SJCRH30 (cell line): ENCODE results near the gene KIAA0586. TPM values are rescaled to one million over a fixed set of nuclear protein-coding genes. Genes with fewer than 3 reads are reported as not detected.
A peak's percentile ranks its signal among the peaks of the same experiment; 100 is the strongest.
"Not testable (repeated sequence)": the region's sequence is repeated elsewhere in the genome, so short reads cannot be mapped to it uniquely, and the experiment has no call there.

Experiments
- DNase-seq, 2 experiments: peaks; one replicate each; pipeline ENCODE4 v3.0.0-alpha.2; 2015 to 2020
- H3K27ac ChIP-seq: fragments of 250-450 bp; sonication (Bioruptor Pico); 2 replicates; pipeline ENCODE4 v1.5.1; 2020; ENCODE audit warnings: mild to moderate bottlenecking, moderate library complexity
- H3K27me3 ChIP-seq: fragments of 250-450 bp; sonication (Bioruptor Pico); 2 replicates; pipeline ENCODE4 v1.5.1; 2020; ENCODE audit warnings: mild to moderate bottlenecking, moderate library complexity
- H3K36me3 ChIP-seq: fragments of 250-450 bp; sonication (Bioruptor Pico); 2 replicates; pipeline ENCODE4 v1.5.1; 2020; ENCODE audit warnings: mild to moderate bottlenecking, moderate library complexity
- H3K4me1 ChIP-seq: fragments of 250-450 bp; sonication (Bioruptor Pico); 2 replicates; pipeline ENCODE4 v1.5.1; 2020; ENCODE audit warnings: mild to moderate bottlenecking, moderate library complexity
- H3K4me3 ChIP-seq: fragments of 250-450 bp; sonication (Bioruptor Pico); 2 replicates; pipeline ENCODE4 v1.5.1; 2020; ENCODE audit warnings: mild to moderate bottlenecking, moderate library complexity
- H3K9me3 ChIP-seq: fragments of 250-450 bp; sonication (Bioruptor Pico); replicated peaks from 2 replicates; pipeline ENCODE4 v1.5.1; 2020; ENCODE audit warnings: mild to moderate bottlenecking, moderate library complexity
- total RNA-seq: library from RNA; depleted of rRNA; stranded (reverse); fragments of >200 nt; shearing (Covaris generic); gene quantifications from 2 replicates; pipeline ENCODE4 v1.2.3, GENCODE V29; 2014; rRNA removed

Gene KIAA0586
- total RNA-seq, result 28.5 and 34.4 TPM in 2 replicates

GRCh38 chr14:58427281-58428117, at the start of gene KIAA0586, which contains the start of gene TIMM9:
TSS of gene KIAA0586 (plus strand) at chr14:58427719. CDS start at chr14:58428265, 546 bp downstream.
TSS of gene TIMM9 (minus strand) at chr14:58427531. CDS start at chr14:58411945, 15,586 bp downstream.
- peak; percentile 97 to 99 for DNase-seq
- H3K27me3 ChIP-seq, result no peaks in the 10 kb centered on the region
- peaks cover 5% of the 10 kb centered on the region for H3K36me3 ChIP-seq
- no peaks in the 10 kb centered on the region for H3K9me3 ChIP-seq
- H3K27ac ChIP-seq, result peak within 1 kb of the TSS; percentile 94
- H3K4me1 ChIP-seq, result no peaks in the 10 kb centered on the region; the same call in 1 of the 2 replicates
- H3K4me3 ChIP-seq, result peak within 1 kb of the TSS; percentile 83

GRCh38 chr14:58390830-58391229, 36.7 kb upstream of the KIAA0586 start:
- H3K27me3 ChIP-seq, result no peaks in the 10 kb centered on the region
- no peak overlapping the region for H3K27ac ChIP-seq

DNA sequence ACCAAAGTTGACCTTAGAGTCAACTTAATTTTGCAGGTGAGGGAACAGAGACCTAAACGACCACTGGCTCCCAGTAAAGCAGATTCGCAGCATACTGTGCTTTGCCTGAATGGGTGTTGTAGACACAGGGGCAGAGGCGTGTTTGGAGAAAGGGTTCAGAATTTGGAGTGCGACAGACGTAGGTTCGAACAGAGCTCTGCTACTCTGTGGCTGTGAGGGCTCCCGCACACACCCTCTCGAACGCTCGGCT, 32.0 kb upstream of the KIAA0586 start:
- Histone ChIP-seq H3K9me3 (no peaks in the 10 kb centered on the region), H3K4me3 (peak overlapping the region; percentile 49), H3K27me3 (no peaks in the 10 kb centered on the region), H3K4me1 (no peaks in the 10 kb centered on the region), H3K27ac (no peak overlapping the region), H3K36me3 (no peaks in the 10 kb centered on the region)
- DNase-seq, result no peak

More at GRCh38 chr14:58390830-58391229, 36.7 kb upstream of the KIAA0586 start:
- Histone ChIP-seq H3K36me3 (no peaks in the 10 kb centered on the region), H3K9me3 (no peaks in the 10 kb centered on the region), H3K4me3 (no peak overlapping the region), H3K4me1 (no peaks in the 10 kb centered on the region)
- no peak for DNase-seq

DNA sequence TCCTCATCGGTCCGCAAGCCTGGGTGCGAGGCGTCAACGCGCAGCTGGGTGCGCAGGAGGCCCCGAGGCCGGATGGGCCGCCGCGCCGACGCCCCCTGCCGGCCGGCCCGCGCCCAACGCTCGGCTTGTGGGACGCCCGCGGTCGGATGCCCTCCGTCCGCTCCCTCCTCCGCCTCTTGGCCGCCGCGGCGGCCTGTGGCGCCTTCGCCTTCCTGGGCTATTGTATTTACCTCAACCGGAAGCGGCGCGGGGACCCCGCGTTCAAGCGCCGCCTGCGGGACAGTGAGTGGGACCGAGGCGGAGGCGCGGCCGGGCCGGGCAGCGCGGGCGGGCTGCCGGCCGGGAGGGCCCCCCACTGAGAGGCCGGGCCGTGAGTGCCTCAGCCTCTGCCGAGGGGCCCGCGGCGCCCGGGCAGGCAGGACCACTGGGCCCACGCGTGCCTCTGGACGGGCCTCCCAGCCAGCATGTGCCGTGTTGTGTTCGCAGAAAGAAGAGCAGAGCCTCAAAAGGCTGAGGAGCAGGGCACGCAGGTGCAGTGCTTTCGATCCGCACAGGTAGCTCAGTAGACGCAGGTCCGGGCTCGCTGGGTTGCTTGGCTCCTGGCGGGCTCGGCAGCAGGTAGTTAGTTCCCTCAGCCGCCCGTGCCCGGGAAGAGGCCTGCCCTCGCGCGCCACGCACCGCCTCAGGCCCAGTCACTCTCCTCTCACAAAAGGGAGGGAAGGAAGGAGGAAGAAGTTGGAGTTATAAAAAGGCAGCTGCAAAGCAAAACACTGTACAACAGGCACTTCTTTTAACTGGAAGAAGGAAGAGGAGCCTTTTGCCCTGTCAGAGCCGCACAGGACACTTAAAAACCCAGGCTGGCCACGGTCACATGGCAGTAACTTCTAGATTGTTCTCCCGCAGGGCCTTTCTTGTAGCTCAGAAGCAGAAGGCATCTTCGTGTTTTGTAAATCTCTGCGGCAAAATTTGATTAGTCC, 31.4 kb upstream of the KIAA0586 start, which contains the start of gene TOMM20L:
Gene TOMM20L (plus strand): TSS at position 119 of the 977 bp plus-strand sequence. CDS start 28 bp downstream, at position 147.
- H3K36me3 ChIP-seq, result no peaks in the 10 kb centered on the region
- DNase-seq, result peak; percentile 41 to 58
- no peak within 1 kb of the TSS for H3K27ac ChIP-seq
- peak within 1 kb of the TSS; percentile 49 for H3K4me3 ChIP-seq
- H3K27me3 ChIP-seq, result no peaks in the 10 kb centered on the region
- no peaks in the 10 kb centered on the region for H3K9me3 ChIP-seq
- H3K4me1 ChIP-seq, result no peaks in the 10 kb centered on the region

DNA sequence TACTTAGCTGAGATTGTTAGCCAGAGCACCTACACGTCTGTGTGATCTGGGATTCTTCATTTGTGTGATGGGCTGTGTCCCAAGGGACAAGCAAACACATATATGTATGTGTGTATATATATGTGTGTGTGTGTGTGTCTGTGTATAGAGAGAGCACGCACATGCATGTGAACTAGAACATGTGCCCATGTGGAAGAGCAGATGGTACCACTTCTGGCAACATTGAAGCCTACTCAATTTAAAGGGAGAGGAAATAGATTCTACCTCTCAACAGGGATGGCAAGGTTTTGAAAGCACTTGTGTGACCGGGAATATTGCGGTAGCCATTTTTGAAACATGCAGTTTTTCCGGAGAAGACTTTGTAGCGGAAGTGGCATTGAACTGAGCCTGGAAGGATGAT, 30.4 kb upstream of the KIAA0586 start:
- H3K4me1 ChIP-seq, result no peaks in the 10 kb centered on the region
- no peaks in the 10 kb centered on the region for H3K9me3 ChIP-seq
- H3K4me3 ChIP-seq, result no peak overlapping the region
- H3K27me3 ChIP-seq, result no peaks in the 10 kb centered on the region
- no peaks in the 10 kb centered on the region for H3K36me3 ChIP-seq
- H3K27ac ChIP-seq, result no peak overlapping the region
- DNase-seq, result no peak

- Histone ChIP-seq H3K4me3 (no peak overlapping the region), H3K27ac (no peak overlapping the region), H3K27me3 (no peaks in the 10 kb centered on the region), H3K36me3 (no peaks in the 10 kb centered on the region), H3K9me3 (no peaks in the 10 kb centered on the region), H3K4me1 (no peaks in the 10 kb centered on the region)
- DNase-seq, result no peak
Observed at GRCh38 chr14:58398495-58398894, 29.0 kb upstream of the KIAA0586 start.

- Histone ChIP-seq H3K9me3 (no peaks in the 10 kb centered on the region), H3K36me3 (no peaks in the 10 kb centered on the region), H3K27ac (no peak overlapping the region), H3K27me3 (no peaks in the 10 kb centered on the region), H3K4me3 (no peak overlapping the region), H3K4me1 (no peaks in the 10 kb centered on the region)
- DNase-seq, result no peak
Observed at GRCh38 chr14:58398895-58399294, 28.6 kb upstream of the KIAA0586 start.

- H3K4me3 ChIP-seq, result no peak overlapping the region
- DNase-seq, result no peak
Observed at GRCh38 chr14:58401587-58401986, 25.9 kb upstream of the KIAA0586 start.

GRCh38 chr14:58408681-58409215, 18.8 kb upstream of the KIAA0586 start:
- H3K27me3 ChIP-seq, result no peaks in the 10 kb centered on the region
- peaks cover 34% of the 10 kb centered on the region for H3K36me3 ChIP-seq
- H3K9me3 ChIP-seq, result no peaks in the 10 kb centered on the region
- H3K4me1 ChIP-seq, result no peaks in the 10 kb centered on the region
- no peak overlapping the region for H3K27ac ChIP-seq
- no peak for DNase-seq
- no peak overlapping the region for H3K4me3 ChIP-seq

More at GRCh38 chr14:58401587-58401986, 25.9 kb upstream of the KIAA0586 start:
- H3K27ac ChIP-seq, result no peak overlapping the region
- H3K4me1 ChIP-seq, result no peaks in the 10 kb centered on the region
- no peaks in the 10 kb centered on the region for H3K9me3 ChIP-seq
- no peaks in the 10 kb centered on the region for H3K36me3 ChIP-seq
- no peaks in the 10 kb centered on the region for H3K27me3 ChIP-seq

DNA sequence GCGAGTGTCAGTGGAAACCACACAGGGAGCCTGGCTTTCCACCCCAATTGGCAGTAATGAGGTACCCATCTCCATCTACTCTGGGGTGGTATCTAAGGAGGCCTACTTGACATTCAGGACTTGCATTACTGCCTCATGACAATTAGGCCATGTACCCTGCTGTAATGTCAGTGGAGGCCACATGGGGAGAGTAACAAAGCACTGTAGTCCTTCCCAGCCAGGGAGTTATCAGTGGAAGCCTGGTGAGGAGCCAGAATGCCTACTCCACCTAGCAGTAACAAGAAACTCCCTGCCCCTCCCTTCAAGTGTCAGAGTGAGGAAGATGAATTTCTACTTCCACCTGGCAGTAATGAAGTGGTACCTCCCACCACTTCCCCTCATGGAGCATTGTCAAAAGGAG, 12.7 kb upstream of the KIAA0586 start:
- no peaks in the 10 kb centered on the region for H3K9me3 ChIP-seq
- no peak overlapping the region for H3K4me3 ChIP-seq
- H3K36me3 ChIP-seq, result peaks cover 59% of the 10 kb centered on the region
- H3K27me3 ChIP-seq, result no peaks in the 10 kb centered on the region
- DNase-seq, result no peak
- H3K27ac ChIP-seq, result no peak overlapping the region
- H3K4me1 ChIP-seq, result no peaks in the 10 kb centered on the region

- Histone ChIP-seq H3K4me3 (no peak overlapping the region), H3K4me1 (no peaks in the 10 kb centered on the region), H3K36me3 (peaks cover 57% of the 10 kb centered on the region), H3K9me3 (no peaks in the 10 kb centered on the region), H3K27ac (no peak overlapping the region), H3K27me3 (no peaks in the 10 kb centered on the region)
- no peak for DNase-seq
Observed at GRCh38 chr14:58415636-58416547, 11.6 kb upstream of the KIAA0586 start.

DNA sequence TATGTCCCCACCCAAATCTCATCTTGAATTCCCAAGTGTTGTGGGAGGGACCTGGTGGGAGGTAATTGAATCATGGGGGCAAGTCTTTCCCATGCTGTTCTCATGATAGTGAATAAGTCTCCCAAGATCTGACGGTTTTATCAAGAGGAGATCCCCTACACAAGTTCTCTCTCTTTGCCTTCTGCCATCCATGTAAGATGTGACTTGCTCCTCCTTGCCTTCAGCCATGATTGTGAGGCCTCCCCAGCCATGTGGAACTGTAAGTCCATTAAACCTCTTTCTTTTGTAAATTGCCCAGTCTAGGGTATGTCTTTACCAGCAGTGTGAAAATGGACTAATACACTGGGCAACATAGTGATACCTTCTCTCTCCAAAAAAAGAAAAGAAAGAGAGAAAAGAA, 10.6 kb upstream of the KIAA0586 start:
- not testable (repeated sequence) for H3K27ac ChIP-seq, H3K4me1 ChIP-seq, H3K9me3 ChIP-seq, H3K27me3 ChIP-seq, H3K4me3 ChIP-seq, DNase-seq
- peaks cover 57% of the 10 kb centered on the region for H3K36me3 ChIP-seq

GRCh38 chr14:58426670-58427280, 744 bp upstream of the KIAA0586 start:
- Histone ChIP-seq H3K4me3 (peak overlapping the region; percentile 83), H3K36me3 (peaks cover 8% of the 10 kb centered on the region), H3K27me3 (no peaks in the 10 kb centered on the region), H3K9me3 (no peaks in the 10 kb centered on the region), H3K27ac (peak overlapping the region; percentile 94), H3K4me1 (no peaks in the 10 kb centered on the region; the same call in 1 of the 2 replicates)
- DNase-seq, result peak; percentile 75 to 82
